H9 (cell line): ENCODE measurements around the gene DOCK2. TPM values are rescaled to one million over a fixed set of nuclear protein-coding genes. Genes with fewer than 3 reads are reported as not detected.

Experiments used
- DNase-seq: peaks from one replicate; pipeline ENCODE4 v3.0.0-alpha.2; 2017
- H2AFZ ChIP-seq: one replicate; pipeline ENCODE4 v1.6.1; 2013; ENCODE audit warnings: mild to moderate bottlenecking, low read length, control low read depth, moderate library complexity
- H2AK5ac ChIP-seq: 2 replicates; pipeline ENCODE4 v1.6.1; 2013; ENCODE audit warnings: low read length, control low read depth, mixed read lengths; ENCODE audit not compliant: insufficient read length
- H2BK120ac ChIP-seq: one replicate; pipeline ENCODE4 v1.6.1; 2013; ENCODE audit warnings: low read depth, mild to moderate bottlenecking, low read length, control low read depth, inconsistent platforms; ENCODE audit not compliant: poor library complexity, severe bottlenecking
- H2BK12ac ChIP-seq: 2 replicates; pipeline ENCODE4 v1.6.1; 2013; ENCODE audit warnings: low read length, control low read depth, mixed read lengths, low read depth; ENCODE audit not compliant: insufficient read length
- H2BK15ac ChIP-seq: 2 replicates; pipeline ENCODE4 v1.6.1; 2013; ENCODE audit warnings: low read depth, low read length, control low read depth
- H2BK20ac ChIP-seq: one replicate; pipeline ENCODE4 v1.6.1; 2013; ENCODE audit warnings: low read depth, mild to moderate bottlenecking, low read length, control low read depth, inconsistent platforms; ENCODE audit not compliant: poor library complexity, severe bottlenecking
- H2BK5ac ChIP-seq: 2 replicates; pipeline ENCODE4 v1.6.1; 2013; ENCODE audit warnings: low read length, control low read depth, mixed read lengths; ENCODE audit not compliant: insufficient read length
- H3K14ac ChIP-seq: 2 replicates; pipeline ENCODE4 v1.6.1; 2013; ENCODE audit warnings: low read length, control low read depth; ENCODE audit not compliant: insufficient read depth
- H3K18ac ChIP-seq: 2 replicates; pipeline ENCODE4 v1.6.1; 2013; ENCODE audit warnings: low read depth, mild to moderate bottlenecking, mixed read lengths, low read length, control low read depth; ENCODE audit not compliant: insufficient read length
- H3K23ac ChIP-seq: 2 replicates; pipeline ENCODE4 v1.6.1; 2013; ENCODE audit warnings: low read length, control low read depth, mixed read lengths, low read depth; ENCODE audit not compliant: insufficient read length
- H3K23me2 ChIP-seq: 2 replicates; pipeline ENCODE4 v1.6.1; 2013; ENCODE audit warnings: low read depth, mild to moderate bottlenecking, mixed read lengths, low read length, control low read depth; ENCODE audit not compliant: insufficient read length, poor library complexity, severe bottlenecking
- H3K27ac ChIP-seq: 2 replicates; pipeline ENCODE4 v1.5.1; 2013; ENCODE audit warnings: low read length, control low read depth, mixed read lengths, low read depth; ENCODE audit not compliant: insufficient read length
- H3K27me3 ChIP-seq: 2 replicates; pipeline ENCODE4 v1.6.1; 2013; ENCODE audit warnings: low read length, control low read depth, inconsistent platforms; ENCODE audit not compliant: insufficient read depth
- H3K4ac ChIP-seq: 2 replicates; pipeline ENCODE4 v1.6.1; 2013; ENCODE audit warnings: low read depth, mild to moderate bottlenecking, control low read depth, inconsistent platforms, low read length, moderate library complexity
- H3K4me1 ChIP-seq: 2 replicates; pipeline ENCODE4 v1.6.1; 2013; ENCODE audit warnings: low read length, control low read depth, inconsistent platforms; ENCODE audit not compliant: insufficient read depth
- H3K4me2 ChIP-seq: 2 replicates; pipeline ENCODE4 v1.6.1; 2013; ENCODE audit warnings: low read length, control low read depth, mixed read lengths; ENCODE audit not compliant: insufficient read length, insufficient read depth
- H3K56ac ChIP-seq: 2 replicates; pipeline ENCODE4 v1.6.1; 2013; ENCODE audit warnings: low read depth, mild to moderate bottlenecking, mixed read lengths, low read length, control low read depth; ENCODE audit not compliant: insufficient read length
- H3K79me1 ChIP-seq: 2 replicates; pipeline ENCODE4 v1.6.1; 2013; ENCODE audit warnings: low read depth, mild to moderate bottlenecking, moderate library complexity, low read length, control low read depth, inconsistent platforms; ENCODE audit not compliant: insufficient read depth, poor library complexity, severe bottlenecking
- H3K79me2 ChIP-seq: 2 replicates; pipeline ENCODE4 v1.6.1; 2013; ENCODE audit warnings: low read length, control low read depth, inconsistent platforms; ENCODE audit not compliant: insufficient read depth
- H3K9ac ChIP-seq: 2 replicates; pipeline ENCODE4 v1.6.1; 2013; ENCODE audit warnings: low read length, control low read depth, mixed read lengths; ENCODE audit not compliant: insufficient read length; ENCODE audit errors: extremely low read depth
- H3K9me3 ChIP-seq: one replicate; pipeline ENCODE4 v1.6.1; 2013; ENCODE audit warnings: low read depth, low read length, inconsistent platforms; ENCODE audit not compliant: control insufficient read depth
- H3T11ph ChIP-seq: one replicate; pipeline ENCODE4 v1.6.1; 2013; ENCODE audit warnings: mild to moderate bottlenecking, low read length, control low read depth, inconsistent platforms
- H4K20me1 ChIP-seq: one replicate; pipeline ENCODE4 v1.6.1; 2013; ENCODE audit not compliant: control insufficient read depth, insufficient read length, insufficient read depth
- H4K5ac ChIP-seq: 2 replicates; pipeline ENCODE4 v1.6.1; 2013; ENCODE audit warnings: low read depth, mild to moderate bottlenecking, mixed read lengths, low read length, control low read depth; ENCODE audit not compliant: insufficient read length
- H4K8ac ChIP-seq: replicated peaks from 2 replicates; pipeline ENCODE4 v1.6.1; 2013; ENCODE audit warnings: low read length, control low read depth, mixed read lengths, low read depth; ENCODE audit not compliant: insufficient read length
- H4K91ac ChIP-seq: 2 replicates; pipeline ENCODE4 v1.6.1; 2013; ENCODE audit warnings: low read depth, mild to moderate bottlenecking, moderate library complexity, mixed read lengths, low read length, control low read depth; ENCODE audit not compliant: insufficient read length
- H3K27ac Mint-ChIP-seq, 3 experiments: 2 replicates in 2 of 3; 3 replicates in 1 of 3; pipeline ENCODE4 v1.8.0; 2020 to 2021; ENCODE audit warnings: mixed read lengths in 3 of 3, mild to moderate bottlenecking in 1 of 3, moderate library complexity in 1 of 3
- H3K27me3 Mint-ChIP-seq: 2 replicates; pipeline ENCODE4 v1.8.0; 2021; ENCODE audit warnings: low read depth, mild to moderate bottlenecking, moderate library complexity, mixed read lengths
- H3K36me3 Mint-ChIP-seq, 3 experiments: 2 replicates in 2 of 3; 3 replicates in 1 of 3; pipeline ENCODE4 v1.8.0; 2020 to 2021; ENCODE audit warnings: low read depth in 3 of 3, mixed read lengths in 3 of 3; ENCODE audit not compliant: insufficient read depth in 1 of 3
- H3K4me1 Mint-ChIP-seq, 2 experiments: 2 replicates each; pipeline ENCODE4 v1.8.0; 2020; ENCODE audit warnings: mixed read lengths in 2 of 2
- H3K4me3 Mint-ChIP-seq, 2 experiments: 2 replicates in 1 of 2; 3 replicates in 1 of 2; pipeline ENCODE4 v1.8.0; 2020 to 2021; ENCODE audit warnings: mild to moderate bottlenecking in 2 of 2, mixed read lengths in 2 of 2, moderate library complexity in 1 of 2
- H3K9me3 Mint-ChIP-seq, 2 experiments: 2 replicates in 1 of 2; 3 replicates in 1 of 2; pipeline ENCODE4 v1.8.0; 2020; ENCODE audit warnings: mild to moderate bottlenecking in 2 of 2, mixed read lengths in 2 of 2, moderate library complexity in 1 of 2
- WGBS: extraction: QIAGEN DNeasy Blood & Tissue Kit; methylation state at CpG from one replicate; pipeline ENCODE4 v1.1.7; 2013; ENCODE audit warnings: missing lambda C conversion rate, low lambda C conversion rate, mixed read lengths; ENCODE audit not compliant: insufficient read length; ENCODE audit errors: extremely low coverage; 5-methylcytosine and 5-hydroxymethylcytosine counted together
- total RNA-seq: library from RNA; stranded (reverse); gene quantifications from 2 replicates; pipeline ENCODE4 v1.2.1, GENCODE V29; 2021
- TF ChIP-seq, protein P1 (sequence below): fragments of 200-600 bp; sonication (generic); conservative IDR thresholded peaks from 3 replicates; pipeline ENCODE4 v1.8.0; 2021; ENCODE audit warnings: antibody characterized with exemption, mild to moderate bottlenecking

DOCK2 gene
- total RNA-seq, 1 experiment from 2014 or later, result 7.8 TPM

DNA sequence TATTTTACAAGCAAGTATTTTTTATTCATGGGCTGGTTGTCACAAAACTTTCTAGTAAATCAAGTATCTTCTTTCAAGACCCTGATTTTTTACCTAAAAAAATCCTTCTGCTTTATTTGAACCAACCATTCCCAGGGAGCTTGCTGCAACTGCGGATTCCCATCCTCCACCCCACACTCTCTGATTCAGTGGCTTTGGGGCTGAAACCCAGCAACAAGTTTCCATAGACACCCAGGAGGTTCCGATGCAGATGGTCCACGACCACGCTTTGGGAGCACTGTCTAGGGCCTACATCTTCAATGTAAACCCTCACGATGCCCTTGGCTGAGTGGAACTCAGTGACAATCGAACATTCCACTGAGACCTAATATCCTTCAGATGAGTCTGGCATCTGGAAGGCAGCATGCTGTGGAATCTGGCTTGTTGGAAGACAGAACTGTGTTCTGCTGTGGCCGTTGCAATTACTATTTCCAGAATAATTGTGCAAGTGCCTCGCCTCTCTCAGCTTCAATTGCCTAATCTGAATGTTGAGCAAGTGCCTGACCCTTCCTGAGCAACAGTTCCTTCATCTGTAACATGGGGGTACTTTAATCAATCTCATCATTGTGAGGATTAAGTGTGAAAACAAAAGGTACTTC lies 238.1 kb downstream of the DOCK2 start:
- Mint-ChIP-seq H3K27ac (no peak overlapping the region), H3K27me3 (no peaks in the 10 kb centered on the region), H3K4me1 (peaks cover 5 to 6% of the 10 kb centered on the region in 2 experiments; a peak in 2 of 4 replicates), H3K36me3 (no peaks in the 10 kb centered on the region), H3K9me3 (no peaks in the 10 kb centered on the region; a peak in 1 of 5 replicates), H3K4me3 (no peak overlapping the region)
- Histone ChIP-seq H3K23me2 (no peaks in the 10 kb centered on the region), H3K9me3 (no peaks in the 10 kb centered on the region), H3K18ac (no peak overlapping the region), H4K91ac (no peak overlapping the region), H3K79me1 (no peaks in the 10 kb centered on the region), H3K4me2 (no peak overlapping the region), H3K79me2 (no peaks in the 10 kb centered on the region), H3K56ac (no peak overlapping the region), H3K4me1 (no peaks in the 10 kb centered on the region), H3T11ph (no peak overlapping the region), H3K14ac (no peak overlapping the region), H2BK120ac (no peak overlapping the region), H2BK5ac (no peak overlapping the region), H3K23ac (no peak overlapping the region), H2AFZ (no peak overlapping the region), H3K27ac (no peak overlapping the region), H3K9ac (no peak overlapping the region), H2AK5ac (no peak overlapping the region), H2BK20ac (no peak overlapping the region), H4K8ac (no peak overlapping the region), H4K5ac (no peak overlapping the region), H2BK12ac (no peak overlapping the region), H2BK15ac (no peak overlapping the region), H4K20me1 (no peaks in the 10 kb centered on the region), H3K4ac (no peak overlapping the region), H3K27me3 (no peaks in the 10 kb centered on the region)
- no CpG with 5 or more reads among the region's 8 CpGs for WGBS
- no peak for DNase-seq
- TF ChIP-seq, protein P1, sequence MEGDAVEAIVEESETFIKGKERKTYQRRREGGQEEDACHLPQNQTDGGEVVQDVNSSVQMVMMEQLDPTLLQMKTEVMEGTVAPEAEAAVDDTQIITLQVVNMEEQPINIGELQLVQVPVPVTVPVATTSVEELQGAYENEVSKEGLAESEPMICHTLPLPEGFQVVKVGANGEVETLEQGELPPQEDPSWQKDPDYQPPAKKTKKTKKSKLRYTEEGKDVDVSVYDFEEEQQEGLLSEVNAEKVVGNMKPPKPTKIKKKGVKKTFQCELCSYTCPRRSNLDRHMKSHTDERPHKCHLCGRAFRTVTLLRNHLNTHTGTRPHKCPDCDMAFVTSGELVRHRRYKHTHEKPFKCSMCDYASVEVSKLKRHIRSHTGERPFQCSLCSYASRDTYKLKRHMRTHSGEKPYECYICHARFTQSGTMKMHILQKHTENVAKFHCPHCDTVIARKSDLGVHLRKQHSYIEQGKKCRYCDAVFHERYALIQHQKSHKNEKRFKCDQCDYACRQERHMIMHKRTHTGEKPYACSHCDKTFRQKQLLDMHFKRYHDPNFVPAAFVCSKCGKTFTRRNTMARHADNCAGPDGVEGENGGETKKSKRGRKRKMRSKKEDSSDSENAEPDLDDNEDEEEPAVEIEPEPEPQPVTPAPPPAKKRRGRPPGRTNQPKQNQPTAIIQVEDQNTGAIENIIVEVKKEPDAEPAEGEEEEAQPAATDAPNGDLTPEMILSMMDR, result no peak
